ENCODE measurements around the gene CHST14.
"Not testable (repeated sequence)": the region's sequence is repeated elsewhere in the genome, so short reads cannot be mapped to it uniquely, and the experiment has no call there.

CHST14 gene

DNA sequence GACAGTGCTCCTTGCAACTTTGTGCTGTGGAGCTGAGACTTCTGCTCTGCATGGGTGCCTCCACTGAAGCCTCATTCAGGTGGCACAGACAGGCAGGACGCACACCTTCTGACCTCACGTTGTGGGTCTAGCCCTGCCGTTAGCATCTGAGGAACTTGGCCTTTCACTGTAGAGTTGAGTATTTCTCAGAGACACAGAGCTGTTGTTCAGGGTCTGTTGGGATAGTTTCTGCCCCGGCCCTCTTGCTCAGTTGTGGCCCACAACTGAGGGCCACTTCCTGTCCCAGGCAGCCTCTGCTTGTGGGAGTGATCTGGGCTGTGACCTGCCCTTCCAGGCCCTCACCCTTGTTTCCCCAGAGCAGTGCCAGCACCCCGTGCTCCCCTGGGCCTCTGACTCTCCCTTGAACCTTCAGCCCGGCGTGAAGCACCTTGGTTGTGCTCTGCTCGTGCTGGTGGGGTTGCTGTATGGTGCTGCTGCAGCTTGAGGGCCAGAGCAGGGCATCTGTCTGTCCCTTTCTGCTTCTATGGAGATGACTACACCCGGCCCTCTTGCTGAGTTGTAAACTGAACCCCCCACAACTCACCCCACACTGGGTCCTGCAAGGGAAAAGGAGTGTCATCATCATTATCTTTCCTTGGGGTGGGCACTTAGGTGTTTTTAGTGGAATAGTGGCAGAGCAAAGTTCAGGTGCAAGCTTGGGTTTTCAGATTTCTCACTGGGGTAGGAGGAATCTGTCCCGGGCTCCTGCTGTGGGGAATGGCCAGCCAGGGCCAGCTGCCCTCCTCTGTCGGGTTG, 18.3 kb upstream of the CHST14 start:
- Histone ChIP-seq H3K79me2 (ENCODE audit: low read length) (peaks cover 95% of the 10 kb centered on the region), H3K9ac (ENCODE audit: low read length) (no peak overlapping the region), H3K4me1 (ENCODE audit: low read length) (no peaks in the 10 kb centered on the region), H3K9me2 (replicated peaks; ENCODE audit: insufficient read depth, low read length) (no peaks in the 10 kb centered on the region), H2AFZ (ENCODE audit: low read length) (no peak overlapping the region), H3K9me3 (replicated peaks; ENCODE audit: insufficient read depth, low read length) (no peaks in the 10 kb centered on the region), H3K27ac (ENCODE audit: low read length) (no peak overlapping the region), H3K4me2 (ENCODE audit: low read depth, low read length) (no peak overlapping the region), H3K4me3 (ENCODE audit: low read length) (no peak overlapping the region), H4K20me1 (ENCODE audit: insufficient read depth, low read length) (0 out of 2 replicates have a peak, but pooled peaks cover 3% of the 10 kb centered on the region), H3K36me3 (replicated peaks; ENCODE audit: insufficient read depth, low read length) (no peaks in the 10 kb centered on the region), H3K27me3 (replicated peaks; ENCODE audit: insufficient read depth, low read length) (no peaks in the 10 kb centered on the region), H3F3A (ENCODE audit: insufficient read depth, low read length) (no peaks in the 10 kb centered on the region)
- no peak for TF ChIP-seq EZH2 (optimal IDR thresholded peaks at IDR 0.05; ENCODE audit: low read depth, low read length)
- no peak for TF ChIP-seq EZH2phosphoT487 (IDR thresholded peaks at IDR 0.05; ENCODE audit: low read length)
- TF ChIP-seq, protein P1, sequence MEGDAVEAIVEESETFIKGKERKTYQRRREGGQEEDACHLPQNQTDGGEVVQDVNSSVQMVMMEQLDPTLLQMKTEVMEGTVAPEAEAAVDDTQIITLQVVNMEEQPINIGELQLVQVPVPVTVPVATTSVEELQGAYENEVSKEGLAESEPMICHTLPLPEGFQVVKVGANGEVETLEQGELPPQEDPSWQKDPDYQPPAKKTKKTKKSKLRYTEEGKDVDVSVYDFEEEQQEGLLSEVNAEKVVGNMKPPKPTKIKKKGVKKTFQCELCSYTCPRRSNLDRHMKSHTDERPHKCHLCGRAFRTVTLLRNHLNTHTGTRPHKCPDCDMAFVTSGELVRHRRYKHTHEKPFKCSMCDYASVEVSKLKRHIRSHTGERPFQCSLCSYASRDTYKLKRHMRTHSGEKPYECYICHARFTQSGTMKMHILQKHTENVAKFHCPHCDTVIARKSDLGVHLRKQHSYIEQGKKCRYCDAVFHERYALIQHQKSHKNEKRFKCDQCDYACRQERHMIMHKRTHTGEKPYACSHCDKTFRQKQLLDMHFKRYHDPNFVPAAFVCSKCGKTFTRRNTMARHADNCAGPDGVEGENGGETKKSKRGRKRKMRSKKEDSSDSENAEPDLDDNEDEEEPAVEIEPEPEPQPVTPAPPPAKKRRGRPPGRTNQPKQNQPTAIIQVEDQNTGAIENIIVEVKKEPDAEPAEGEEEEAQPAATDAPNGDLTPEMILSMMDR (IDR thresholded peaks at IDR 0.05; ENCODE audit: low read length), result no peak
- no peak for DNase-seq

DNA sequence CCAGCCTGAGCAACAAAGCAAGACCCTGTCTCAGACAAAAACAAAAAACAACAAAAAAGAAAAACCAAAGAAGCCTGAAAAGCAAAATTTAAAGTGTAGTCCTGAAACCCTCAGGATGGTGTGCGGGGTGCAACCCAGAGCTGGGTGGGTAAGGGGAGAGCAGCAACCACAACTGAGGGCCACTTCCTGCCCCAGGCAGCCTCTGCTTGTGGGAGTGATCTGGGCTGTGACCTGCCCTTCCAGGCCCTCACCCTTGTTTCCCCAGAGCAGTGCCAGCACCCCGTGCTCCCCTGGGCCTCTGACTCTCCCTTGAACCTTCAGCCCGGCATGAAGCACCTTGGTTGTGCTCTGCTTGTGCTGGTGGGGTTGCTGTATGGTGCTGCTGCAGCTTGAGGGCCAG, 16.8 kb upstream of the CHST14 start:
- H3K9me2 ChIP-seq (replicated peaks; ENCODE audit: insufficient read depth, low read length); H3K9me3 ChIP-seq (replicated peaks; ENCODE audit: insufficient read depth, low read length); H3K27ac ChIP-seq (ENCODE audit: low read length); H3K9ac ChIP-seq (ENCODE audit: low read length); H2AFZ ChIP-seq (ENCODE audit: low read length); H3K36me3 ChIP-seq (replicated peaks; ENCODE audit: insufficient read depth, low read length); H3F3A ChIP-seq (ENCODE audit: insufficient read depth, low read length); H3K27me3 ChIP-seq (replicated peaks; ENCODE audit: insufficient read depth, low read length); DNase-seq; H4K20me1 ChIP-seq (ENCODE audit: insufficient read depth, low read length); H3K4me2 ChIP-seq (ENCODE audit: low read depth, low read length); H3K4me3 ChIP-seq (ENCODE audit: low read length); H3K4me1 ChIP-seq (ENCODE audit: low read length): not testable (repeated sequence)
- H3K79me2 ChIP-seq (ENCODE audit: low read length), result peaks cover 88% of the 10 kb centered on the region

DNA sequence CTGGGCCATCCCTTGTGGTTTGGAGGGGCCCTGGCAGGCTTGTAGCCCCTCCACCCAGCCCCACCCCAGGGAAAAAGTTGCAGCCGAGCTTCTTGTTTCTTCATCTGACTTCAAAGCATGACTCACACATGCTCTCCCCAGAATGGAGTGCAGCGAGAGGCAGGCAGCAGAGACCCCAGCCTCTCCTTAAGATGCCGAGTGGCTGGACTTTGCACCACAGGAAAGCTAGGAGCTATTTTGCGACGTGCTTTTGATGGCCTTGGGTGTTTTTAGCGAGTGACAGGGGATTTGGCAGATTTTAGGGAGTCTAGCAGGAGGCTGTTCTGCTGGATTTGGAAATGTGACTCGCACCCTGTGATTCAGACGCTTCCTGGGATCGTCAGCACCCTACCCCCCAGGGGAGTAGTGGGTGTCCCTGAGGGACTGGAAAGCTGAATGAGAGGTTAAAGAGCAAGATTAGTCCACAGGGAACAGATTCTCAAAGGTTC, 15.8 kb upstream of the CHST14 start:
- H3F3A ChIP-seq (ENCODE audit: insufficient read depth, low read length), result no peaks in the 10 kb centered on the region
- 0 out of 2 replicates have a peak, but pooled peaks cover 3% of the 10 kb centered on the region for H4K20me1 ChIP-seq (ENCODE audit: insufficient read depth, low read length)
- H3K27me3 ChIP-seq (replicated peaks; ENCODE audit: insufficient read depth, low read length), result no peaks in the 10 kb centered on the region
- H3K4me3 ChIP-seq (ENCODE audit: low read length), result no peak overlapping the region
- DNase-seq, result no peak
- no peaks in the 10 kb centered on the region for H3K4me1 ChIP-seq (ENCODE audit: low read length)
- H2AFZ ChIP-seq (ENCODE audit: low read length), result no peak overlapping the region
- no peak overlapping the region for H3K27ac ChIP-seq (ENCODE audit: low read length)
- no peaks in the 10 kb centered on the region for H3K9me3 ChIP-seq (replicated peaks; ENCODE audit: insufficient read depth, low read length)
- no peaks in the 10 kb centered on the region for H3K36me3 ChIP-seq (replicated peaks; ENCODE audit: insufficient read depth, low read length)
- TF ChIP-seq, protein P1 (IDR thresholded peaks at IDR 0.05; ENCODE audit: low read length), result no peak
- TF ChIP-seq EZH2 (optimal IDR thresholded peaks at IDR 0.05; ENCODE audit: low read depth, low read length) (no peak), EZH2phosphoT487 (IDR thresholded peaks at IDR 0.05; ENCODE audit: low read length) (no peak)
- H3K9me2 ChIP-seq (replicated peaks; ENCODE audit: insufficient read depth, low read length), result no peaks in the 10 kb centered on the region
- no peak overlapping the region for H3K9ac ChIP-seq (ENCODE audit: low read length)
- H3K4me2 ChIP-seq (ENCODE audit: low read depth, low read length), result no peak overlapping the region
- peaks cover 83% of the 10 kb centered on the region for H3K79me2 ChIP-seq (ENCODE audit: low read length)

DNA sequence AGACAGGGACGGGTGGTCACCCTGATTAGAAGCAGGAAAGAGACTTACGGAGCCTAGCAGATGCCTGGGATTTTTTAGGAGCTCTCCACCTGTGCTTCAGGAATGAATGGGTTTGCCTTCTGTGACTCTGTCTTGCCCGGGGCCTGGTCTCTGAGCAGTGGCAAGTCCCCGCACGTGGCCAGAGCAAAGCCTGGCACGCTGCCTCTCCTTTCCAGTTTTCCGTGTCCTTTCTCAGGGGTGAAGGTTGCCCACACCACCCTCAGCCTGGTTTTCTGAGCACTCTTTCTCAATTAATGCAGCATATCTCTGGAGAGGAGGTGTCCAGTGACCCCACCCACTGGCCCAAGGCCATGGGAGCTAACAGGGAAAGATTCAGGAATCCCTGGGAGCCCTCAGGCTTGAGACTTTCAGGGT, 14.5 kb upstream of the CHST14 start:
- H3K9me3 ChIP-seq (replicated peaks; ENCODE audit: insufficient read depth, low read length), result no peaks in the 10 kb centered on the region
- H2AFZ ChIP-seq (ENCODE audit: low read length), result no peak overlapping the region
- peaks cover 74% of the 10 kb centered on the region for H3K79me2 ChIP-seq (ENCODE audit: low read length)
- no peaks in the 10 kb centered on the region for H3F3A ChIP-seq (ENCODE audit: insufficient read depth, low read length)
- no peak overlapping the region for H3K4me3 ChIP-seq (ENCODE audit: low read length)
- H3K9me2 ChIP-seq (replicated peaks; ENCODE audit: insufficient read depth, low read length), result no peaks in the 10 kb centered on the region
- DNase-seq, result no peak
- H3K36me3 ChIP-seq (replicated peaks; ENCODE audit: insufficient read depth, low read length), result no peaks in the 10 kb centered on the region
- no peak overlapping the region for H3K9ac ChIP-seq (ENCODE audit: low read length)
- no peaks in the 10 kb centered on the region for H3K27me3 ChIP-seq (replicated peaks; ENCODE audit: insufficient read depth, low read length)
- no peaks in the 10 kb centered on the region for H3K4me1 ChIP-seq (ENCODE audit: low read length)
- no peak for TF ChIP-seq EZH2phosphoT487 (IDR thresholded peaks at IDR 0.05; ENCODE audit: low read length)
- TF ChIP-seq, protein P1 (IDR thresholded peaks at IDR 0.05; ENCODE audit: low read length), result no peak
- TF ChIP-seq EZH2 (optimal IDR thresholded peaks at IDR 0.05; ENCODE audit: low read depth, low read length), result no peak
- H3K4me2 ChIP-seq (ENCODE audit: low read depth, low read length), result no peak overlapping the region
- no peak overlapping the region for H3K27ac ChIP-seq (ENCODE audit: low read length)
- 0 out of 2 replicates have a peak, but pooled peaks cover 3% of the 10 kb centered on the region for H4K20me1 ChIP-seq (ENCODE audit: insufficient read depth, low read length)

Measured in MM.1S (cell line).